Heart right ventricle (tissue), 16 donors: Measurements from ENCODE around the gene F2RL1. TPM values are rescaled to one million over a fixed set of nuclear protein-coding genes. Genes with fewer than 3 reads are reported as not detected.

Source experiments
- ATAC-seq, 8 donors: fragments of 200-7000 bp; cut with Tn5 transposase; one replicate each; pipeline ENCODE4 v1.9.1; 2020; ENCODE audit warnings: mild to moderate bottlenecking in 8 of 8, moderate library complexity in 8 of 8, moderate number of reproducible peaks in 1 of 8
- DNase-seq, 2 donors: peaks; one replicate each; pipeline ENCODE4 v3.0.0-alpha.2; 2020
- H3K27ac ChIP-seq, 10 donors: fragments of 200-600 bp; sonication (generic) in 2 of 10; one replicate each; pipeline versions ENCODE4 v1.5.0 to v1.8.0; 2020 to 2022; ENCODE audit warnings: mild to moderate bottlenecking in 3 of 10
- H3K27me3 ChIP-seq, 7 donors: fragments of 200-600 bp; one replicate each; pipeline ENCODE4 v1.8.0; 2021 to 2022; ENCODE audit warnings: mild to moderate bottlenecking in 2 of 7
- H3K36me3 ChIP-seq, 9 donors: fragments of 200-600 bp; sonication (generic) in 1 of 9; one replicate each; pipeline versions ENCODE4 v1.5.0 to v1.8.0; 2020 to 2022; ENCODE audit warnings: mild to moderate bottlenecking in 2 of 9
- H3K4me1 ChIP-seq, 9 donors: fragments of 200-600 bp; sonication (generic) in 1 of 9; one replicate each; pipeline versions ENCODE4 v1.5.0 to v1.8.0; 2020 to 2022; ENCODE audit warnings: mild to moderate bottlenecking in 4 of 9
- H3K4me3 ChIP-seq, 10 donors: fragments of 200-600 bp; sonication (generic) in 2 of 10; one replicate each; pipeline versions ENCODE4 v1.5.0 to v1.8.0; 2020 to 2022; ENCODE audit warnings: mild to moderate bottlenecking in 7 of 10, moderate library complexity in 2 of 10
- H3K9me3 ChIP-seq, 11 donors: fragments of 200-600 bp in 10 of 11; sonication (generic) in 2 of 11; one replicate each; pipeline versions ENCODE4 v1.5.0 to v1.8.0; 2013 to 2022; ENCODE audit warnings: mild to moderate bottlenecking in 2 of 11, control low read depth in 1 of 11, moderate library complexity in 1 of 11
- CTCF ChIP-seq, 9 donors: fragments of 200-600 bp; sonication (generic) in 2 of 9; IDR thresholded peaks; one replicate each; pipeline versions ENCODE4 v1.5.0 to v1.8.0; 2021 to 2022; ENCODE audit warnings: antibody characterized with exemption in 9 of 9, mild to moderate bottlenecking in 5 of 9, moderate library complexity in 1 of 9
- WGBS, 2 donors: extraction: QIAGEN DNeasy Blood & Tissue Kit; methylation state at CpG; one replicate each; pipeline ENCODE4 v1.1.7; 2013; ENCODE audit warnings: inconsistent platforms in 1 of 2; 5-methylcytosine and 5-hydroxymethylcytosine counted together
- intact Hi-C, 10 donors: fragments of 100-400 bp; cut with DNase I; formaldehyde crosslinking; loops; one replicate each; pipeline versions ENCODE4 v1.11.1 to v1.14.2; 2022
- polyA plus RNA-seq, 2 donors: library from polyadenylated mRNA; stranded (reverse); fragments of 200-250 nt; gene quantifications; one replicate each; pipeline ENCODE4 v1.2.3, GENCODE V29; 2013
- total RNA-seq, 10 donors: library from RNA; stranded (reverse); fragmentation: NEBNext Ultra II Directional in 3 of 10; extraction: Animal tissue kit (Norgen Biotek cat#: 25700) in 3 of 10; gene quantifications; one replicate each; pipeline versions ENCODE4 v1.2.1 to v1.2.4, GENCODE V29; 2021 to 2023
- donor health status: Arrhythmogenic right ventricular cardiomyopathy.
- donor health status: ischemic (EF 13 %, LVEDD 7.1; RV severe dilation, severe dysfunction).
- donor health status: healthy with polysubstance abuse.
- donor health status: DM: no; HTN: yes; CAD: no.
- donor health status: DM: no; HTN: no; CAD: no.
- donor health status: ischemic (EF 25% LVEDD 6.9; RV normal size, moderate dysfunction).
- donor health status: ischemic (EF 25% LVEDD 5.7; RV mildly dilated, moderate dysfunction).
- donor health status: healthy.
- donor health status: DM: yes; HTN: yes; CAD: no.
- donor health status: Ischemic cardiomyopathy.
- donor health status: ischemic (EF 35%, LVEDD 5.7; RV mildly dilated, moderate dysfunction).
- donor health status: nonischemic (EF 11% LVEDD 7.7; RV severe dilation, severe dysfunction).
- donor health status: DM: yes; HTN: yes; CAD: no.
- donor health status: PGD.
- donor health status: ischemic (EF 29% LVEDD 5.4; RV normal size, mild dysfunction).
- donor health status: nonischemic (EF 23%, LVEDD 6.1; RV moderate dilation, normal function).

F2RL1 gene
- total and polyA plus RNA-seq, 12 donors, result 0.56 to 3.9 (median 0.91) TPM

GRCh38 chr5:76866503-76866902, 47.7 kb downstream of the F2RL1 start:
- no peak for ATAC-seq
- DNase-seq, result no peak
- intact Hi-C loops, result loop anchor here in 9 of 10 donors (5.0 to 10.0 kb wide), 8 partner anchors 86 to 628 kb away; partner anchors contain the start of genes WDR41 (in 4 of the 9), AGGF1 (in 1 of the 9), CRHBP (in 1 of the 9) and ZBED3 (in 1 of the 9)
- Histone ChIP-seq H3K27me3 (no peaks in the 10 kb centered on the region), H3K27ac (no peak overlapping the region), H3K36me3 (no peaks in the 10 kb centered on the region), H3K4me3 (no peak overlapping the region), H3K9me3 (no peaks in the 10 kb centered on the region), H3K4me1 (peaks cover 0 to 12% (median 0%) of the 10 kb centered on the region in 9 donors)
- TF ChIP-seq CTCF (IDR thresholded peaks at IDR 0.05), result no peak
- 92 to 93% methylated on average over 2 of the region's 2 CpGs for WGBS, 2 donors

GRCh38 chr5:76867038-76867437, 48.2 kb downstream of the F2RL1 start:
- WGBS, 2 donors, result 69 to 74% methylated on average over 4 of the region's 4 CpGs
- no peak overlapping the region for H3K4me3 ChIP-seq
- intact Hi-C loops, result loop anchor here in 9 of 10 donors (5.0 to 10.0 kb wide), 8 partner anchors 85 to 628 kb away; partner anchors contain the start of genes WDR41 (in 4 of the 9), AGGF1 (in 1 of the 9), CRHBP (in 1 of the 9) and ZBED3 (in 1 of the 9)
- no peak for TF ChIP-seq CTCF (IDR thresholded peaks at IDR 0.05)
- H3K27ac ChIP-seq, result no peak overlapping the region
- H3K4me1 ChIP-seq, result peaks cover 0 to 9% (median 0%) of the 10 kb centered on the region in 9 donors
- no peaks in the 10 kb centered on the region for H3K9me3 ChIP-seq
- H3K27me3 ChIP-seq, result no peaks in the 10 kb centered on the region
- H3K36me3 ChIP-seq, result no peaks in the 10 kb centered on the region
- DNase-seq (no peak), ATAC-seq (peak in 2 of 8 donors; percentile 34 to 61)

GRCh38 chr5:76867827-76868693, 49.2 kb downstream of the F2RL1 start:
- peak overlapping the region in 4 of 10 donors; percentile 23 to 60 (median 46) for H3K27ac ChIP-seq
- WGBS, 2 donors, result 66 to 69% methylated on average over 8 of the region's 8 CpGs
- TF ChIP-seq CTCF (IDR thresholded peaks at IDR 0.05), result peak; percentile 55 to 92 (median 84)
- no peak overlapping the region for H3K4me3 ChIP-seq
- H3K36me3 ChIP-seq, result no peaks in the 10 kb centered on the region
- intact Hi-C loops, result loop anchor here in 9 of 10 donors (1.0 to 10.0 kb wide), 10 partner anchors 84 to 627 kb away; partner anchors contain the start of genes WDR41 (in 4 of the 9), AGGF1 (in 1 of the 9), CRHBP (in 1 of the 9) and ZBED3 (in 1 of the 9)
- no peaks in the 10 kb centered on the region for H3K27me3 ChIP-seq
- peaks cover 0 to 9% (median 0%) of the 10 kb centered on the region in 9 donors for H3K4me1 ChIP-seq
- ATAC-seq (peak; percentile 74 to 93 (median 84)), DNase-seq (peak; percentile 43 to 75)
- no peaks in the 10 kb centered on the region for H3K9me3 ChIP-seq

GRCh38 chr5:76870046-76870445, 51.2 kb downstream of the F2RL1 start:
- no peak for TF ChIP-seq CTCF (IDR thresholded peaks at IDR 0.05)
- intact Hi-C loops, result loop anchor here in 3 of 10 donors (5.0 to 10.0 kb wide), 3 partner anchors 142 to 625 kb away; partner anchors contain the start of gene WDR41 (in 1 of the 3)
- Histone ChIP-seq H3K36me3 (no peaks in the 10 kb centered on the region), H3K4me1 (peaks cover 0 to 20% (median 6%) of the 10 kb centered on the region in 9 donors), H3K27me3 (no peaks in the 10 kb centered on the region), H3K27ac (no peak overlapping the region), H3K4me3 (no peak overlapping the region), H3K9me3 (no peaks in the 10 kb centered on the region)
- no peak for ATAC-seq
- WGBS, 2 donors, result 84% methylated on average over 6 of the region's 6 CpGs
- no peak for DNase-seq
